Thoracic aorta (tissue), 2 donors: ENCODE data around the gene DTWD2. TPM values are rescaled to one million over a fixed set of nuclear protein-coding genes. Genes with fewer than 3 reads are reported as not detected.
"Not testable (repeated sequence)": the region's sequence is repeated elsewhere in the genome, so short reads cannot be mapped to it uniquely, and the experiment has no call there.

ENCODE experiments used
- ATAC-seq: fragments of 150-250 bp; one replicate; pipeline ENCODE4 v1.8.0; 2017; ENCODE audit warnings: low read depth; ENCODE audit not compliant: insufficient number of reproducible peaks, low FRiP score
- DNase-seq: peaks from one replicate; pipeline ENCODE4 v3.0.0-alpha.2; 2020; ENCODE audit warnings: low spot score
- H3K27ac ChIP-seq, 2 donors: fragments of 200-600 bp; sonication (generic); 1 replicate in 1 of 2; 2 replicates in 1 of 2; pipeline ENCODE4 v1.5.1; 2016; ENCODE audit warnings: mild to moderate bottlenecking in 2 of 2, moderate library complexity in 2 of 2
- H3K27me3 ChIP-seq: fragments of 200-600 bp; sonication (generic); replicated peaks from 2 replicates; pipeline ENCODE4 v1.6.0; 2016; ENCODE audit warnings: mild to moderate bottlenecking; ENCODE audit not compliant: insufficient read depth
- H3K36me3 ChIP-seq: fragments of 200-600 bp; sonication (generic); one replicate; pipeline ENCODE4 v1.5.1; 2016
- H3K4me1 ChIP-seq, 2 donors: fragments of 200-600 bp; sonication (generic); 1 replicate in 1 of 2; 2 replicates in 1 of 2; pipeline versions ENCODE4 v1.5.1 to v1.6.0; 2016; ENCODE audit warnings: low read depth in 2 of 2, mild to moderate bottlenecking in 1 of 2; ENCODE audit not compliant: control insufficient read depth in 1 of 2
- H3K4me3 ChIP-seq: fragments of 200-600 bp; sonication (generic); 2 replicates; pipeline ENCODE4 v1.5.1; 2016; ENCODE audit warnings: mild to moderate bottlenecking
- H3K9me3 ChIP-seq: fragments of 200-600 bp; sonication (generic); 2 replicates; pipeline ENCODE4 v1.5.1; 2016
- CTCF ChIP-seq: fragments of 200-600 bp; sonication (generic); IDR thresholded peaks from one replicate; pipeline ENCODE4 v1.5.1; 2019; ENCODE audit warnings: antibody characterized with exemption
- total RNA-seq, 2 donors: library from RNA; depleted of rRNA; stranded (reverse); fragments of >200 nt; gene quantifications; one replicate each; pipeline versions ENCODE4 v1.1.0 to v1.2.3, GENCODE V29; 2016

DTWD2 gene
- total RNA-seq, 2 donors from 2014 or later: 5.0 to 8.7 TPM

- no peak overlapping the region for H3K27ac ChIP-seq
- no peak overlapping the region for H3K4me3 ChIP-seq
- no peak for TF ChIP-seq CTCF
These were observed 64.9 kb downstream of the DTWD2 start for GRCh38 chr5:118923295-118924005.

GRCh38 chr5:118921866-118922265 lies 66.5 kb downstream of the DTWD2 start:
- ATAC-seq: no peak
- H3K9me3 ChIP-seq: no peaks in the 10 kb centered on the region
- no peaks in the 10 kb centered on the region for H3K27me3 ChIP-seq

More at GRCh38 chr5:118923295-118924005, 64.9 kb downstream of the DTWD2 start:
- DNase-seq (no peak), ATAC-seq (no peak)
- no peaks in the 10 kb centered on the region for H3K27me3 ChIP-seq
- no peaks in the 10 kb centered on the region for H3K4me1 ChIP-seq
- no peaks in the 10 kb centered on the region for H3K36me3 ChIP-seq
- H3K9me3 ChIP-seq: no peaks in the 10 kb centered on the region

GRCh38 chr5:118919016-118919415 lies 69.3 kb downstream of the DTWD2 start:
- ATAC-seq: no peak
- no peaks in the 10 kb centered on the region for H3K27me3 ChIP-seq

More at GRCh38 chr5:118921866-118922265, 66.5 kb downstream of the DTWD2 start:
- no peaks in the 10 kb centered on the region for H3K4me1 ChIP-seq
- no peak overlapping the region for H3K27ac ChIP-seq
- no peaks in the 10 kb centered on the region for H3K36me3 ChIP-seq
- TF ChIP-seq CTCF: no peak
- H3K4me3 ChIP-seq: no peak overlapping the region
- no peak for DNase-seq

GRCh38 chr5:118918232-118918631 lies 70.1 kb downstream of the DTWD2 start:
- Histone ChIP-seq H3K27me3 (no peaks in the 10 kb centered on the region), H3K9me3 (no peaks in the 10 kb centered on the region), H3K4me3 (no peak overlapping the region), H3K27ac (no peak overlapping the region), H3K4me1 (no peaks in the 10 kb centered on the region), H3K36me3 (no peaks in the 10 kb centered on the region)
- DNase-seq (no peak), ATAC-seq (no peak)
- no peak for TF ChIP-seq CTCF

More at GRCh38 chr5:118919016-118919415, 69.3 kb downstream of the DTWD2 start:
- TF ChIP-seq CTCF: no peak
- Histone ChIP-seq H3K27ac (no peak overlapping the region), H3K4me3 (no peak overlapping the region), H3K9me3 (no peaks in the 10 kb centered on the region), H3K36me3 (no peaks in the 10 kb centered on the region), H3K4me1 (no peaks in the 10 kb centered on the region)
- DNase-seq: no peak

GRCh38 chr5:118907536-118907935 lies 80.8 kb downstream of the DTWD2 start:
- not testable (repeated sequence) for H3K36me3 ChIP-seq, H3K4me3 ChIP-seq, H3K27ac ChIP-seq, H3K9me3 ChIP-seq, ATAC-seq, H3K27me3 ChIP-seq, DNase-seq
- H3K4me1 ChIP-seq: peaks cover 0 to 10% of the 10 kb centered on the region in 2 donors
